Measurements from ENCODE around the gene XRCC6. TPM values are rescaled to one million over a fixed set of nuclear protein-coding genes. Genes with fewer than 3 reads are reported as not detected.
"Not testable (repeated sequence)": the region's sequence is repeated elsewhere in the genome, so short reads cannot be mapped to it uniquely, and the experiment has no call there.

The XRCC6 gene
- total and polyA plus RNA-seq, 5 experiments from 2014 or later = 171 to 513 (median 436) TPM

DNA sequence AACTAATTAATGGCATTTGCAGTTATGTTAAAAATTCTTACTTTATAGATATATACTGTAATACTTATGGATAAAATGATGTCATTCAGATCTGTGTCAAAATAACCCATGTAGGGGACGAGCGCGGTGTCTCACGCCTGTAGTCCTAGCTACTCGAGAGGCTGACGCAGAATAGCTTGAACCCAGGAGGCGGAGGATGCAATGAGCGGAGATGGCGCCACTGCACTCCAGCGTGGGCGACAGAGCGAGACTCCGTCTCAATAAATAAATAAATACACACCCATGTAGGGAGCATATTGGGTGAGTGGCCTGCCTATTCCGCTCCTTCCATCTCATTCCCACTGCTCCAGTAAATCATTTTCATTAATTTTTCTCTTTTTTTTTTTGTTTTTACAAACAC is 60.5 kb downstream of the XRCC6 start:
- POLR2A ChIA-PET = interaction anchor here (0.7 to 0.8 kb wide), 3 partner anchors 11 to 388 kb away, joined by 3 to 4 read pairs (median 3); no protein-coding TSS in a partner anchor
- DNase-seq = peak in 4 of 10 donors; percentile 20 to 33 (median 28)
- Mint-ChIP-seq H3K4me3 (peak overlapping the region; percentile 91 to 99 (median 97)), H3K36me3 (peaks cover 0 to 43% (median 4%) of the 10 kb centered on the region in 3 donors), H3K27me3 (no peaks in the 10 kb centered on the region), H3K27ac (peak overlapping the region in 9 of 10 donors; percentile 75 to 100 (median 98)), H3K9me3 (no peaks in the 10 kb centered on the region), H3K4me1 (peaks cover 13 to 51% (median 41%) of the 10 kb centered on the region in 4 donors)
- peak; percentile 12 to 29 for ATAC-seq

GRCh38 chr22:41682033-41682807 is 61.1 kb downstream of the XRCC6 start:
- H3K4me1 Mint-ChIP-seq = peaks cover 13 to 52% (median 41%) of the 10 kb centered on the region in 4 donors
- no peaks in the 10 kb centered on the region for H3K9me3 Mint-ChIP-seq
- POLR2A ChIA-PET = interaction anchor here (0.6 to 0.8 kb wide), 4 partner anchors 11 to 388 kb away, joined by 3 to 4 read pairs (median 4); no protein-coding TSS in a partner anchor
- peaks cover 0 to 39% (median 4%) of the 10 kb centered on the region in 3 donors for H3K36me3 Mint-ChIP-seq
- DNase-seq = peak; percentile 73 to 91 (median 84)
- peak; percentile 88 to 89 for ATAC-seq
- no peaks in the 10 kb centered on the region for H3K27me3 Mint-ChIP-seq
- peak overlapping the region; percentile 91 to 100 (median 98) for H3K27ac Mint-ChIP-seq
- H3K4me3 Mint-ChIP-seq = peak overlapping the region; percentile 91 to 99 (median 97)

DNA sequence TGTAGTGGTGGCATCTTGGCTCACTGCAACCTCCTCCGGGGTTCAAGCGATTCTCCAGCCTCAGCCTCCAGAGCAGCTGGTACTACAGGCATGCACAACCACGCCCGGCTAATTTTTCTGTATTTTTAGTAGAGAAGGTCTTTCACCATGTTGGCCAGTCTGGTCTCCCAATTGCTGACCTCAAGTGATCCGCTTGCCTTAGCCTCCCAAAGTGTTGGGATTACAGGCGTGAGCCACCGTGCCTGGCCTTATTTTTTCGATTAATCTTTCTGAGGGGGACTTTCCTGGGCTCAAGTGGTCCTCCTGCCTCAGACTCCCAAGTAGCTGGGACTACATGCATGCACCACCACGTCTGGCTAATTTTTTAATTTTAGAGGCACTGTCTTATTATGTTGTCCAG is 62.0 kb downstream of the XRCC6 start:
- Mint-ChIP-seq H3K9me3 (no peaks in the 10 kb centered on the region), H3K4me3 (peak overlapping the region; percentile 91 to 99 (median 97)), H3K4me1 (peaks cover 13 to 56% (median 44%) of the 10 kb centered on the region in 4 donors), H3K27me3 (no peaks in the 10 kb centered on the region), H3K27ac (peak overlapping the region; percentile 91 to 100 (median 98)), H3K36me3 (peaks cover 0 to 33% (median 4%) of the 10 kb centered on the region in 3 donors)
- ATAC-seq (no peak), DNase-seq (no peak)
- POLR2A ChIA-PET = no interaction called here

GRCh38 chr22:41683616-41684015 is 62.5 kb downstream of the XRCC6 start:
- Mint-ChIP-seq H3K27ac (peak overlapping the region; percentile 44 to 100 (median 98)), H3K4me1 (peaks cover 13 to 52% (median 42%) of the 10 kb centered on the region in 4 donors), H3K36me3 (peaks cover 0 to 27% (median under 1%) of the 10 kb centered on the region in 3 donors), H3K9me3 (no peaks in the 10 kb centered on the region), H3K27me3 (no peaks in the 10 kb centered on the region), H3K4me3 (peak overlapping the region in 5 of 10 donors; percentile 9 to 99 (median 97))
- DNase-seq = no peak
- POLR2A ChIA-PET = no interaction called here
- no peak for ATAC-seq

- no peak for DNase-seq
- Mint-ChIP-seq H3K4me3 (peak overlapping the region in 2 of 10 donors; percentile 39 to 75), H3K27ac (peak overlapping the region in 9 of 10 donors; percentile 32 to 100 (median 94)), H3K36me3 (peaks cover 0 to 23% (median 0%) of the 10 kb centered on the region in 3 donors), H3K9me3 (no peaks in the 10 kb centered on the region), H3K27me3 (no peaks in the 10 kb centered on the region), H3K4me1 (peaks cover 15 to 53% (median 45%) of the 10 kb centered on the region in 4 donors)
- POLR2A ChIA-PET = no interaction called here
- no peak for ATAC-seq
Measured at GRCh38 chr22:41684194-41684593, 63.1 kb downstream of the XRCC6 start.

DNA sequence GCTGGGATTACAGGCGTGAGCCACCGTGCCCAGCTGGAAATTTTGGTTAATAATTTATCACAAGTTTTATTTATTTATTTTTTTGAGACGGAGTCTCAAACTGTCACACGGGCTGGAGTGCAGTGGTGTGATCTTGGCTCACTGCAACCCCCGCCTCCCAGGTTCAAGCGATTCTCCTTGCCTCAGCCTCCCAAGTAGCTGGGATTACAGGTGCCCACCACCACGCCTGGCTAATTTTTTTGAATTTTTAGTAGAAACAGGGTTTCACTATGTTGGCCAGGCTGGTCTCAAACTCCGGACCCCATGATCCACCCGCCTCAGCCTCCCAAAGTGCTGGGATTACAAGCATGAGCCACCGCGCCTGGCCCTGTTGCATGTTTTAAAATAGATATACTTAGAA is 65.8 kb downstream of the XRCC6 start:
- DNase-seq, ATAC-seq, H3K36me3 Mint-ChIP-seq, H3K9me3 Mint-ChIP-seq, H3K27me3 Mint-ChIP-seq: not testable (repeated sequence)
- POLR2A ChIA-PET = interaction anchor here (2.9 to 3.9 kb wide), 3 partner anchors 12 to 66 kb away, joined by 8 to 38 read pairs (median 35); partner anchors contain the start of genes DESI1, MEI1 and XRCC6
- Mint-ChIP-seq H3K4me3 (peak overlapping the region; percentile 92 to 99 (median 96)), H3K4me1 (peaks cover 17 to 46% (median 37%) of the 10 kb centered on the region in 4 donors), H3K27ac (peak overlapping the region in 8 of 10 donors; percentile 37 to 99 (median 97))

GRCh38 chr22:41687901-41688364 is 66.8 kb downstream of the XRCC6 start:
- Mint-ChIP-seq H3K4me1 (peaks cover 14 to 38% (median 31%) of the 10 kb centered on the region in 4 donors), H3K27ac (peak overlapping the region; percentile 97 to 99 (median 99)), H3K9me3 (no peaks in the 10 kb centered on the region), H3K36me3 (no peaks in the 10 kb centered on the region), H3K4me3 (peak overlapping the region; percentile 92 to 99 (median 96)), H3K27me3 (no peaks in the 10 kb centered on the region)
- DNase-seq (peak in 2 of 10 donors; percentile 20), ATAC-seq (peak; percentile 9 to 33)
- POLR2A ChIA-PET = interaction anchor here (0.6 to 3.9 kb wide), 14 partner anchors 9 to 305 kb away, joined by 3 to 38 read pairs (median 6); partner anchors contain the start of genes CCDC134, CENPM, DESI1 and MEI1

DNA sequence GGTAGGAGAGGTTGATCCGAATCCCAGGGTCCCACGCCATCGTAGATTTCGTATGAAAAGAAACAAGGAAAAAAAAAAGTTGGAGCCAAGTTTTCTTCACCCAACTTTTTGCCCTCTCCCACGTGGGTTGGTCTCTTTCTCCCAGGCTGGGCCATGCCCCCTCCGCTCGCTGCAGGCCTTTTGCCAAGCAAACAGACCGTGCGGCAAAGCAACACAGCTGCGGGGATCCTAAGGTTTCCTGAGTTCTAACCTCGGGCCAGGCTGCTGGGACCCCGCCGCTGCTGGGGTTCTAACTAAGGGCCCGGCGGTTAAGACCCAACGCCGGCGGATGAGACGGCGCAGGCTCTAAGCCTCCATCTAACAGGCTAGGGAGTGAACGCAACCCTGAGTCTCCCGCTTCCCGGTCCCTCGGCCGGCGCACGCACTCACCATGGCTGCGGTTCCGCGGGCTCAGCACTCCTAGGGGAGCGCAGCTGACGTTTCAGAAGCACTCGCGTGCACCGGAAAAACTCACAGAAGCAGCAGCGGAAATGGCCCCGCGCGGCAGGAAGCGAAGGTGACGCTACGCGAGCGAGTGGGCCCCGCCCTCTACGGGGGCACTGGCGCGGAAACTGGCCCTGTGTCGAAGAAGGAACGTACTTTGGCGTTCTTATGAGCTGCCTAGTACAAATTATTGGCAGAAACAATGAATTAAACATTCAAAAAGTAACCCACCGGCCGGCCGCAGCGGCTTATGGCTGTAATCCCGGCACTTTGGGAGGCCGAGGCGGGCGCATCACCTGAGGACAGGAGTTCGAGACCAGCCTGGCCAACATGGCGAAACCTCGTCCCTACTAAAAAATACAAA is 67.5 kb downstream of the XRCC6 start, which contains the start of gene SNU13:
Gene SNU13, minus strand, starts transcription at position 503 of the 847 bp plus-strand sequence. Its CDS starts 71 bp downstream, at position 432.
- ATAC-seq = peak; percentile 96
- peak within 1 kb of the TSS; percentile 97 to 99 (median 99) for H3K27ac Mint-ChIP-seq
- peak within 1 kb of the TSS; percentile 92 to 99 (median 96) for H3K4me3 Mint-ChIP-seq
- H3K4me1 Mint-ChIP-seq = peaks cover 14 to 35% (median 30%) of the 10 kb centered on the region in 4 donors
- DNase-seq = peak; percentile 85 to 95 (median 91)
- no peaks in the 10 kb centered on the region for H3K36me3 Mint-ChIP-seq
- no peaks in the 10 kb centered on the region for H3K9me3 Mint-ChIP-seq
- no peaks in the 10 kb centered on the region for H3K27me3 Mint-ChIP-seq
- POLR2A ChIA-PET = interaction anchor here (0.5 to 3.9 kb wide), 22 partner anchors 9 to 741 kb away, joined by 3 to 38 read pairs (median 4); partner anchors contain the start of genes CCDC134, CENPM, DESI1 and MEI1

DNA sequence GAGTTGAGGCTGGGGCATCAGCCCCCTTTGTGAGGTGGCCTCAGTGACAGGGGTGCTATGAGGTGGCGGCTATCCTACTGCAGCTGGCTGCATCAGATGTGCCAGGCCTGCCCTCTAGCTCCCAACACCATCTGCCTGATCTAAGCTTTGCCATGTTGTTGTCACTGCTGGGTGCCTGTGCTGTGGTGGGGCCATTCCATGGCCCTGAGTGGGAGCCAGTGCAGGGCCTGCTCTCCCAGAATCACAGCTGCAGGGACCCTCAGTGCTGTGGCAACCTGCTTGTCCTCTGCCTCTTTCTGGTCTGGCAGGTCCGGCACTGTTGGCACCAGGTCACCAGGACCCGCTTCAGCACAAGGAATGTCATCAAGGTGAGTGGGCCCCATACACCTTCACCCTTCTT is 69.4 kb downstream of the XRCC6 start:
- Mint-ChIP-seq H3K36me3 (no peaks in the 10 kb centered on the region), H3K27ac (peak overlapping the region; percentile 85 to 99 (median 98)), H3K27me3 (no peaks in the 10 kb centered on the region), H3K4me3 (peak overlapping the region in 7 of 10 donors; percentile 68 to 98 (median 95)), H3K9me3 (no peaks in the 10 kb centered on the region), H3K4me1 (peaks cover 12 to 31% (median 28%) of the 10 kb centered on the region in 4 donors)
- ATAC-seq (no peak), DNase-seq (no peak)
- POLR2A ChIA-PET = interaction anchor here (1.9 kb wide), 1 partner anchor 250 kb away, joined by 6 read pairs; no protein-coding TSS in a partner anchor

DNA sequence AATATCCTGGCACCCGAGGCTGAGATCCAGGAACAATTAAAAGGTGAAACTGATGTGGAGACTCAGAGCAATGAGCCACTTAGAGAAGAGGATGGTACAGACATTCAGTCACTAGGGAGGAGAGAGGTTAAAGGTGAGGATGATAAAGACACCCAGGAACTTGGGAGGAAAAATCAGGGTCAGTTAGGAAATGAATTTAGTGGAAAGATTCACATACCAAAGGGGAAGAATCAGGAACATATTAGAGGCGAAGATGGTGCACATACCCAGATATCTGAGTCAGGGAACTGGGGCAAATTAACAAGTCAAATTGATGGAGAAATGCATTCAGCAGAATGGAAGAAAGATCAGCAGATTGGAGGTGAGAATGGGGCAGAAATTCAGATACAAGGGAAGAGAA is 74.1 kb downstream of the XRCC6 start:
- Mint-ChIP-seq H3K9me3 (no peaks in the 10 kb centered on the region), H3K36me3 (no peaks in the 10 kb centered on the region), H3K27me3 (peaks cover 0 to 2% (median 0%) of the 10 kb centered on the region in 5 donors), H3K4me1 (peaks cover 12 to 20% (median 16%) of the 10 kb centered on the region in 4 donors), H3K27ac (no peak overlapping the region), H3K4me3 (no peak overlapping the region)
- POLR2A ChIA-PET = no interaction called here
- ATAC-seq = no peak
- DNase-seq = no peak

GRCh38 chr22:41696703-41697102 is 75.6 kb downstream of the XRCC6 start:
- peaks cover 11 to 13% (median 12%) of the 10 kb centered on the region in 4 donors for H3K4me1 Mint-ChIP-seq
- no peaks in the 10 kb centered on the region for H3K36me3 Mint-ChIP-seq
- peak overlapping the region in 9 of 10 donors; percentile 61 to 93 (median 81) for H3K27ac Mint-ChIP-seq
- ATAC-seq = no peak
- peaks cover 0 to 2% (median 0%) of the 10 kb centered on the region in 5 donors for H3K27me3 Mint-ChIP-seq
- H3K4me3 Mint-ChIP-seq = peak overlapping the region in 4 of 10 donors; percentile 54 to 84 (median 67)
- no peaks in the 10 kb centered on the region for H3K9me3 Mint-ChIP-seq
- POLR2A ChIA-PET = interaction anchor here (1.1 to 4.4 kb wide), 5 partner anchors 9 to 244 kb away, joined by 3 to 38 read pairs (median 24); partner anchors contain the start of genes CCDC134 and SNU13
- DNase-seq = peak in 1 of 10 donors; percentile 63

Measured in naive thymus-derived CD8-positive, alpha-beta T cell (primary cell).